B cell (primary cell): ENCODE measurements around the gene SCYGR5. TPM values are rescaled to one million over a fixed set of nuclear protein-coding genes. Genes with fewer than 3 reads are reported as not detected.

Source experiments
- ATAC-seq: fragments of 200-7000 bp; cut with Tn5 transposase; one replicate; pipeline ENCODE4 v1.10.0; 2021; ENCODE audit warnings: low read depth, mild to moderate bottlenecking, moderate number of reproducible peaks, moderate library complexity
- CTCF ChIA-PET: fragments of 350-600 bp; sonication (Branson Sonifier 250); formaldehyde crosslinking; loops from one replicate; lab custom pipeline; 2021; ENCODE audit warnings: antibody characterized with exemption, inconsistent platforms; lab: Charles Lee
- POLR2A ChIA-PET: fragments of 350-600 bp; sonication (Branson Sonifier 250); formaldehyde crosslinking; loops from one replicate; lab custom pipeline; 2021; ENCODE audit warnings: antibody characterized with exemption; lab: Charles Lee
- DNase-seq: peaks from one replicate; pipeline ENCODE4 v3.0.0; 2013
- H2AFZ ChIP-seq: 2 replicates; pipeline ENCODE4 v1.6.1; 2012; ENCODE audit warnings: mild to moderate bottlenecking, low read depth, low read length; ENCODE audit not compliant: insufficient read depth, poor library complexity, severe bottlenecking
- H3K27ac ChIP-seq, 2 donors: 1 replicate in 1 of 2; 2 replicates in 1 of 2; pipeline ENCODE4 v1.5.1; 2012 to 2013; ENCODE audit warnings: low read length in 2 of 2, mild to moderate bottlenecking in 2 of 2, moderate library complexity in 1 of 2
- H3K27me3 ChIP-seq, 4 experiments: fragments of 200-600 bp in 1 of 4; sonication (generic) in 1 of 4; replicated peaks in 1 of 4; 1 replicate in 2 of 4; 2 replicates in 2 of 4; pipeline versions ENCODE4 v1.6.1 to v1.7.0; 2013 to 2016; ENCODE audit warnings: low read length in 3 of 4, mild to moderate bottlenecking in 2 of 4, mixed read lengths in 1 of 4, moderate library complexity in 1 of 4; ENCODE audit not compliant: insufficient read depth in 4 of 4, control insufficient read depth in 3 of 4; ENCODE audit errors: control extremely low read depth in 1 of 4
- H3K36me3 ChIP-seq, 2 experiments: replicated peaks in 1 of 2; 1 replicate in 1 of 2; 2 replicates in 1 of 2; pipeline versions ENCODE4 v1.6.1 to v1.7.1; 2013; ENCODE audit warnings: low read length in 1 of 2; ENCODE audit not compliant: insufficient read depth in 2 of 2, control insufficient read depth in 1 of 2; ENCODE audit errors: control extremely low read depth in 1 of 2, extremely low read depth in 1 of 2
- H3K4me1 ChIP-seq, 2 donors: fragments of 200-600 bp in 1 of 2; sonication (generic) in 1 of 2; 1 replicate in 1 of 2; 2 replicates in 1 of 2; pipeline versions ENCODE4 v1.5.1 to v1.6.1; 2013 to 2017; ENCODE audit warnings: low read length in 2 of 2; ENCODE audit not compliant: control insufficient read depth in 2 of 2, insufficient read depth in 2 of 2
- H3K4me2 ChIP-seq: replicated peaks from 2 replicates; pipeline ENCODE3; 2012; ENCODE audit warnings: mild to moderate bottlenecking, low read depth, low read length; ENCODE audit not compliant: poor library complexity, severe bottlenecking
- H3K4me3 ChIP-seq, 5 experiments: fragments of 200-600 bp in 1 of 5; sonication (generic) in 1 of 5; 1 replicate in 3 of 5; 2 replicates in 2 of 5; pipeline versions ENCODE4 v1.5.1 to v1.7.0; 2011 to 2016; ENCODE audit warnings: low read length in 4 of 5, mild to moderate bottlenecking in 4 of 5, low read depth in 2 of 5, control low read depth in 1 of 5, moderate library complexity in 1 of 5; ENCODE audit not compliant: insufficient read depth in 1 of 5; ENCODE audit errors: control extremely low read depth in 1 of 5, extremely low read depth in 1 of 5
- H3K79me2 ChIP-seq: fragments of 200-600 bp; sonication (generic); one replicate; pipeline ENCODE4 v1.6.0; 2016; ENCODE audit warnings: low read length; ENCODE audit not compliant: control insufficient read depth, insufficient read depth
- H3K9ac ChIP-seq: fragments of 200-600 bp; sonication (generic); 2 replicates; pipeline ENCODE4 v1.6.1; 2017; ENCODE audit warnings: mild to moderate bottlenecking, low read length, moderate library complexity
- H3K9me3 ChIP-seq, 3 donors: one replicate each; pipeline versions ENCODE4 v1.6.1 to v1.7.1; 2013; ENCODE audit warnings: low read length in 2 of 3; ENCODE audit not compliant: control insufficient read depth in 2 of 3, insufficient read depth in 1 of 3; ENCODE audit errors: control extremely low read depth in 1 of 3
- H4K20me1 ChIP-seq: 2 replicates; pipeline ENCODE4 v1.6.0; 2012; ENCODE audit warnings: mild to moderate bottlenecking, low read length; ENCODE audit not compliant: insufficient read depth, control insufficient read depth, poor library complexity, severe bottlenecking
- H3K27ac Mint-ChIP-seq: one replicate; pipeline ENCODE4 v1.8.0; 2021; ENCODE audit warnings: mixed read lengths
- H3K27me3 Mint-ChIP-seq: one replicate; pipeline ENCODE4 v1.8.0; 2021; ENCODE audit warnings: mixed read lengths
- H3K4me1 Mint-ChIP-seq: one replicate; pipeline ENCODE4 v1.8.0; 2021; ENCODE audit warnings: mixed read lengths
- H3K4me3 Mint-ChIP-seq: one replicate; pipeline ENCODE4 v1.8.0; 2021; ENCODE audit warnings: mixed read lengths
- H3K9me3 Mint-ChIP-seq: one replicate; pipeline ENCODE4 v1.8.0; 2022; ENCODE audit warnings: mixed read lengths; ENCODE audit not compliant: insufficient read depth
- CTCF ChIP-seq: fragments of 200-600 bp; IDR thresholded peaks from one replicate; pipeline ENCODE4 v1.8.0; 2022; ENCODE audit warnings: antibody characterized with exemption, mild to moderate bottlenecking
- EZH2 ChIP-seq: IDR thresholded peaks from 2 replicates; pipeline ENCODE4 v1.6.1; 2012; ENCODE audit warnings: borderline replicate concordance, low read depth, mild to moderate bottlenecking, moderate library complexity, low read length; ENCODE audit not compliant: insufficient read depth, poor library complexity, severe bottlenecking
- WGBS: methylation state at CpG from one replicate; pipeline ENCODE4 v1.1.5; 2013; ENCODE audit warnings: missing lambda C conversion rate; ENCODE audit not compliant: insufficient coverage; 5-methylcytosine and 5-hydroxymethylcytosine counted together
- intact Hi-C: fragments of 100-400 bp; cut with micrococcal nuclease; formaldehyde crosslinking; loops from one replicate; pipeline ENCODE4 v1.10.0; 2022
- polyA plus RNA-seq: library from polyadenylated mRNA; depleted of rRNA; stranded (reverse); fragments of >200 nt; gene quantifications from 2 replicates; pipeline ENCODE4 v1.2.3, GENCODE V29; 2012
- total RNA-seq, 2 donors: library from RNA; stranded (reverse); fragments of 120-200 nt in 1 of 2; gene quantifications; 1 replicate in 1 of 2; 2 replicates in 1 of 2; pipeline versions ENCODE4 v1.2.3 to v1.2.4, GENCODE V29; 2013 to 2022

SCYGR5 gene
- total and polyA plus RNA-seq, 2 donors (not counting 1 experiment from before 2014, with no cell fraction given): not detected

DNA sequence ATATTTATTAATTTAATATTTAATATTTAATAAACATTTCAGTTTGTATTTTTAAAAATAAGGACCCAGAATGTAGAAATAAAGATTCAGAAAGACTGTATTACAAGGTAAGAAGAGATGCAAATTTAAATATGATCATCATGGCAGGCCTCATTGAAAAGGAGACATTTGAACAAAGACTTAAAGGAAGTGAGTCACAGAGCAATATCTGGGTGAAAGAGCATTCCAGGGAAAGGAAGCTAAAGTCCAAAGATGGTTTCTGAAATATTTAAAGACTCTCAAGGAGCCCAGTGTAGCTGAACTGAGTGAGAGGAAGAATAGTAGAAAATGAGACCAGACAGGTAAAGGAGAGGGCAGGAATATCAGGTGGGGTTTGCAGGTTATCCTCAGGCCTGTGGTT is 43.4 kb upstream of the SCYGR5 start:
- H3K9me3 ChIP-seq: peaks cover 0 to 12% (median 2%) of the 10 kb centered on the region in 3 donors
- intact Hi-C loops: no loop called here
- peaks cover 7% of the 10 kb centered on the region for H3K27me3 Mint-ChIP-seq
- no peaks in the 10 kb centered on the region for H3K9me3 Mint-ChIP-seq
- H3K4me1 Mint-ChIP-seq: no peaks in the 10 kb centered on the region
- no peak overlapping the region for H3K4me3 Mint-ChIP-seq
- H3K36me3 ChIP-seq: no peaks in the 10 kb centered on the region
- no peaks in the 10 kb centered on the region for H4K20me1 ChIP-seq
- no peak overlapping the region for H3K4me3 ChIP-seq
- no peak for TF ChIP-seq CTCF
- no peak for TF ChIP-seq EZH2
- peaks cover 0 to 9% (median 1%) of the 10 kb centered on the region in 4 experiments for H3K27me3 ChIP-seq
- H3K9ac ChIP-seq: no peak overlapping the region
- POLR2A ChIA-PET: no interaction called here
- no peak overlapping the region for H3K27ac ChIP-seq
- no peak overlapping the region for H3K27ac Mint-ChIP-seq
- H3K79me2 ChIP-seq: no peaks in the 10 kb centered on the region
- CTCF ChIA-PET: no interaction called here
- DNase-seq (no peak), ATAC-seq (no peak)
- no peak overlapping the region for H3K4me2 ChIP-seq
- H2AFZ ChIP-seq: no peak overlapping the region
- no peaks in the 10 kb centered on the region for H3K4me1 ChIP-seq

GRCh38 chr2:227625420-227625819 is 41.2 kb upstream of the SCYGR5 start:
- peaks cover 11% of the 10 kb centered on the region for H3K27me3 Mint-ChIP-seq
- H3K27ac Mint-ChIP-seq: no peak overlapping the region
- Histone ChIP-seq H3K27me3 (peaks cover 0 to 3% (median under 1%) of the 10 kb centered on the region in 4 experiments), H3K36me3 (no peaks in the 10 kb centered on the region), H3K4me3 (no peak overlapping the region), H2AFZ (no peak overlapping the region), H4K20me1 (no peaks in the 10 kb centered on the region), H3K4me1 (no peaks in the 10 kb centered on the region), H3K9ac (no peak overlapping the region), H3K9me3 (peaks cover 0 to 12% (median 2%) of the 10 kb centered on the region in 3 donors), H3K4me2 (no peak overlapping the region), H3K27ac (no peak overlapping the region), H3K79me2 (no peaks in the 10 kb centered on the region)
- DNase-seq (no peak), ATAC-seq (no peak)
- no peaks in the 10 kb centered on the region for H3K9me3 Mint-ChIP-seq
- TF ChIP-seq EZH2 (no peak), CTCF (no peak)
- ChIA-PET POLR2A (no interaction called here), CTCF (no interaction called here)
- intact Hi-C loops: no loop called here
- no peaks in the 10 kb centered on the region for H3K4me1 Mint-ChIP-seq
- WGBS: no CpG with 5 or more reads among the region's 2 CpGs
- no peak overlapping the region for H3K4me3 Mint-ChIP-seq
